IPS-18c (cell line): ENCODE measurements around the gene TMEM222.

Experiments
- H3K4me3 ChIP-seq: 2 replicates; pipeline ENCODE4 v1.7.0; 2013; ENCODE audit warnings: low read depth, mild to moderate bottlenecking, low read length, moderate library complexity; ENCODE audit not compliant: insufficient read depth
- H3K9me3 ChIP-seq: one replicate; pipeline ENCODE4 v1.6.1; 2013; ENCODE audit warnings: mild to moderate bottlenecking, low read length, moderate library complexity; ENCODE audit not compliant: control insufficient read depth, insufficient read depth

TMEM222 gene

GRCh38 chr1:27363766-27364695 lies 42.1 kb downstream of the TMEM222 start:
- H3K4me3 ChIP-seq, result no peak overlapping the region
- no peaks in the 10 kb centered on the region for H3K9me3 ChIP-seq

DNA sequence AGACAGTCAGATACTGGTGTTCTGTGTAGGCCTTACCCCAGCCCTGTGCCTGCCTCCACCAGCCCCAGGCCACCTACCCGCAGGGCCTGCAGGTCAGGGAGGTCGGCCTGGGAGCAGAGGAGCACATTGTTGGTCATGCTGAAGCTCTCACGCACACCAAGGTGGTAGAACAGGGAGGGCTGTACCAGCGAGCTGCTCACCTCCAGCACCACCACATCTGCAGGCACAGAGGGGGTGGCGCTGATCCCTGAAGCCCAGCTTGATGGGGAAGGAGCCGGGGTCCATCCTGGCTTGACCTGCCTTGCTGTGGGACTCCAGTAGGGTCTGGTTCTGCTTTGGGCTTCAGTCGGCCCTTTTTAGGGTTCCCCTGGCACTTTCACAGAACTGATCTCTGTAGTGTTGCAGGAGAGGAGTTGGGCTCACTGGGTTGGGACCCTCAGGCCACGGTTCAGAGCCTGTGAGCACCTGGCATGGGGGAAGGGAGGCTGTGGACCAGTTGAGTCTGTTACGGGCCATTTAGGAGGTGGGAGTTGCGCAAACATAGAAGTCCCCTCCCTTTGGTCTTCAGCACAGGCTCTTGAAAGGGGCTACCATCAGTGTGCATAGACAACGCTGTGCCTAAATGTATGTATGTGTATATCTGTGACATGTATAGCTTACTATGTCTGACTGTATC lies 42.9 kb downstream of the TMEM222 start:
- Histone ChIP-seq H3K9me3 (no peaks in the 10 kb centered on the region), H3K4me3 (no peak overlapping the region)

GRCh38 chr1:27365372-27366112 lies 43.6 kb downstream of the TMEM222 start:
- peak overlapping the region; percentile 67 for H3K4me3 ChIP-seq

DNA sequence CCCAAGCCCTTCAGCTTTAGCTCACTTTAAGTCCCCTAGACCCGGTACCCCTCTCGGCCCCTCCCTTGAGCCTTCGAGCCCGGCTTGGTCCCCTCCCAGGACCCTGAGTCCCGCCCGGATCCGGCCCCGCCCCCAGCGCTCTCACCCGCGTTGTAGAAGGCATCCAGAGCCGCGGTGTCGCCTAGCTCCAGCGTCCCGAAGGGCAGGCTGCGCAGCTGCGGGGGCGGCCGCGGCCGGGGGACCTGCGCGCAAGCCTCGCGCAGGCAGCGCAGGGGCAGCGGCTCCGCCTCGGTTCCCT lies 44.1 kb downstream of the TMEM222 start:
- H3K4me3 ChIP-seq, result peak overlapping the region; percentile 67

More at GRCh38 chr1:27365372-27366112, 43.6 kb downstream of the TMEM222 start:
- H3K9me3 ChIP-seq, result no peaks in the 10 kb centered on the region

DNA sequence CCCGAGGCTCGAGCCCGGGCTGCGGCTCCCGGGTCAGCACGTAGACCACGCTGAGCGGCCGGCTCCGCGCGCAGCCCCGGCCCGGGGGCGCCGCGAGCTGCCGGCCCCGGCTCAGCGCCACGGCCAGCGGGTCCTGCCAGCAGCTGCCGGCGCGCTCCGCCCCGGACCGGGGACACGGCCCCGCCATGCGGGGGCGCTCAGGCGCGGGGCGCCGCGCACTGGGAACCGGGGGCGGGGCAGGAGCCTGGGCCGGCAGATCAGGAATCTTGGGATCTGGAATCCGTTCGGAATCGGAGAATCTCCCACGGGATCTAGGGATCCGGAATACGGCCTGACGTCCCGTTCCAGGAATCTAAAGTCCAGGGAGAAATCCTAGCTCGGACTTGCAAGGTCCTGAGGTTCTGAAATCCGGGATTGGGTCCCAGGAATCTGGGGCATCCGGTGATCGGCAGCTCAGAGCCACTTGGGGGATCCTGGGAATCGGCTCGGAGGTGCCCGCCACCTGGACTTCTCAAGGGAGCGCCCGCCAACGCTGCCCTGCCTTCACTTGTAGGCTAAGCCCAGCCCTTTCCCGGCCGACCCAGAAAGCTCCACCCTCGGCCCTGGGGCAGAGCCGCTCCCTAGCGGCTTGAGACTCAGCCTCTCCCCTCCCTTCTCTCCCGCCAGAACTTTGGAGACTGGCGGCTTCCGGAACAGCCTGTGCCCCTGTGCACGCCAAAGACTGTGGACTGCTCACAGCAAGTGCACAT lies 44.6 kb downstream of the TMEM222 start, which contains the start of gene MAP3K6:
Gene MAP3K6 (minus strand): TSS at position 551 of the 749 bp plus-strand sequence. CDS start 364 bp downstream, at position 187.
- no peaks in the 10 kb centered on the region for H3K9me3 ChIP-seq
- peak within 1 kb of the TSS; percentile 67 for H3K4me3 ChIP-seq

More for the DNA sequence above, 44.1 kb downstream of the TMEM222 start:
- H3K9me3 ChIP-seq, result no peaks in the 10 kb centered on the region

DNA sequence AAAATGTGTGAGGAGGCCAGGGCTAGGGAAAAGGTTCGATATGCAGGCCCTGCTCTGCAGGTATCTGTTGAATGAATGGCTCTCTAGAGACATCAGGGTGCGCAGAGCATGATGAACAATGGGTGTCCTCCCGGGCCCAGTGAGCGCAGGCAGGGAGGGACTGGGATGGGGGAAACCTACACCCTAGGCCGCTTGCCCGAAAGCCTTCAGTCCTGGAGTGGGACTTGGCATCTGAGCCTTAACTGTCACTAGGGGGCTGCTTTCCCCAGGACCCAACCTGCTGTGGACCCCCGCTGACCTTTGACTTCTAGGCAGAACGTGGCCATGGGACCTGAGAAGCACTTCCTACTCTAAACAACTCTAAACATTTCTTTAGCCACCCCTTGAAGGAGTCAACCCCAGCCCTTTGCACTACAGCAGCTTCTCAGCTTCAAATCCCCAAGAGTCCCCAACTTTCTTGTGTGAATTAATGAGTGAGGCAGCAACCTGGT lies 45.2 kb downstream of the TMEM222 start:
- H3K9me3 ChIP-seq, result no peaks in the 10 kb centered on the region
- H3K4me3 ChIP-seq, result peak overlapping the region; percentile 67

GRCh38 chr1:27368869-27369582 lies 47.1 kb downstream of the TMEM222 start:
- H3K9me3 ChIP-seq, result no peaks in the 10 kb centered on the region
- H3K4me3 ChIP-seq, result no peak overlapping the region

DNA sequence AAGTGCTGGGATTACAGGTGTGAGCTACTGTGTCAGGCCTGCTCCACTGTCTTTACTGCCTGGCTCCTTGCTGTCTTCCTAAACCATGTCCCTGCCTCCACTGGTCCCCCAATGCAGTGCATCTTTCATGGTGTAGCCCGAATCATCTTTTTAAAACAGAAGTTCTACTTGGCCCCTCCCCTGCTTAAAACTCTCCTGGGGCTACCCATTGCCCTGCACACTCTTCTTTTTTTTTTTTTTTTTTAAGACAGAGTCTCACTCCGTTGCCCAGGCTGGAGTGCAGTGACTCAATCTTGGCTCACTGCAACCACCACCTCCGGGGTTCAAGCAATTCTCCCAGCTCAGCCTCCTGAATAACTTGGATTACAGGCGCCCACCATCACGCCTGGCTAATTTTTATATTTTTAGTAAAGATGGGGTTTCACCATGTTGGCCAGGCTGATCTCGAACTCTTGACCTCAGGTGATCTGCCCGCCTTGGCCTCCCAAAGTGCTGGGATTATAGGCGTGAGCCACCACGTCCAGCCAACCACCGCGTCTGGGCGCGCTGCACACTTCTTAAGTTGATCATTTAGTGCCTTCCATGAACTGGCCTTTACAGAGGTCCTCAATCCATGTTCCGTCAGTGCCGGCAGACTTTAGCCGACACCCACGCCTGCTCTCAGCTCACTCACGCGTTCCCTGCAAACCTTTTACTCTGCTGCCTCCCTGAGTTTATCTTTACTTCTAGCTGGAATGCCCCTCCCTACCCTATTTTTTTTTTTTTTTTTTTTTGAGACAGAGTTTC lies 50.3 kb downstream of the TMEM222 start:
- Histone ChIP-seq H3K4me3 (no peak overlapping the region), H3K9me3 (peaks cover 2% of the 10 kb centered on the region)

- Histone ChIP-seq H3K4me3 (no peak overlapping the region), H3K9me3 (peaks cover 2% of the 10 kb centered on the region)
Observed at GRCh38 chr1:27372808-27373690, 51.1 kb downstream of the TMEM222 start.

DNA sequence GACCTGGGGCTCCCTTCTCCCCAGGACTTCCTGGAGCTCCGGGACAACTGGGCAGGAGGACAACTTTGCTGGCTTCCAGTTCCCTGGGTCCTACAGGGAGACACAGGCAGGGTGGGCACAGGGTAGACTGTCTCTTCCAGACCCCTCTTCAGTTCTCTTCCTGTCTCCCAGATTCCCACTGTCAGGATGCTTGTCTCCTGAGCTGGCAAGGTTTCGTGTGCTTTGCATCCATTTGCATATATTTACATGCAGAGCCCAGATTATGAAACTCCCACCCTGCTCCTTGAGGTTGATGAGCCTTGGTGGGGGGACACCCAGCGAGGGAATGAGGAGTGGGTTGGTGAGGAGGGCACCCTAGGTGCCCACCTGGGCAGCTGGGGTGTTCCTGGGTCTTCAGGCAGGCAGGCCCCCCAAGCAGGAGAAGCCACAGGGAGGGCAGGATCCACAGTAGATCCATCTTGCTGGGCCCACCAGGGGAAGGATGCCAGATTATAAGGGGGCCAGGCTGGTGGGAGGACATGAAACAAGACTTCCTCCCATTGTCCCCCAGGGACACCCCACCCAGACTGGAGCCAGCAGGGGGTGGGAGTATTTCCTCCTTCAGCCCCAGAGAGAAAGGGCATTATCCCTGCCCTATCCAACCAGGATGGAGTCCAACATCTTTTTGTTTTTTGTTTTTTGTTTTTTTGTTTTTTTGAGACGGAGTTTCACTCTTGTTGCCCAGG lies 52.6 kb downstream of the TMEM222 start, which contains the start of gene FCN3:
Gene FCN3 (minus strand): TSS at position 463 of the 725 bp plus-strand sequence. CDS start 6 bp downstream, at position 457.
- no peak within 1 kb of the TSS for H3K4me3 ChIP-seq
- peaks cover 2% of the 10 kb centered on the region for H3K9me3 ChIP-seq

DNA sequence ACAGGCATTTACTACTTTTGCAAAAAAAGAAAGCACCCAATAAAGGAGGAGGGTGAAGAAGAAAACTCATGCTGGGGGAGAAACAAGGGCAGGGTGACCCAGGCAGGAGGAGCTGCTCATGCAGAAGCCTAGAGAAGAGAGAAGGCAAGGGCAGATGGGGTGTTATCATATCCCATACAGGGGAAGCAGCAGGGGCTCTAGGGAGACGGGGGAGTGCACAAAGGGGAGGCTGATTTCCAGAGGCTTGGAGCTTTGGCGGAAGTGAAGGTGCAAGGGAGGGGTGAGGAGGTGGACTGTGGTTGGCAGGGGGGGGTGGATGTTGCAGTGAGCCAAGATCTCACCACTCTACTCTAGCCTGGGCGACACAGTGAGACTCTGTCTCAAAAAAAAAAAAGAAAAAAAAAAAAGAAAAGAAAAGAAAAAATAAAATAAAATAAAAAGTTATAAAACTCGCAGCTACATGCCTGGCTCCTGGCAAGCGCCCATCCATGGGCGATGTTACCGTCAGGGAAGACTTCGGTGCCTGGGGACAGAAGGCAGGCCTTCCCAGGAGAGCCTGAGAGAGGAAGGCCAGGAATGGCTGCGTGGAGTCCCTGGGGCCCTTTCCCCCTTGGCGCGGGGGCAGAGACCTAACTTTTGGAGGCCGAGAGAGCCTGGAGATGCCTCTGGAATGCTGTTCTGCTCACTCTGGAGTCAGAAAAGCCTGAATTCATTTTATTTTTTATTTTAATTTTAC lies 56.0 kb downstream of the TMEM222 start:
- Histone ChIP-seq H3K9me3 (peaks cover 2% of the 10 kb centered on the region), H3K4me3 (no peak overlapping the region)

GRCh38 chr1:27379564-27380122 lies 57.7 kb downstream of the TMEM222 start:
- no peak overlapping the region for H3K4me3 ChIP-seq

GRCh38 chr1:27380224-27380623 lies 58.3 kb downstream of the TMEM222 start:
- Histone ChIP-seq H3K9me3 (peaks cover 2% of the 10 kb centered on the region), H3K4me3 (no peak overlapping the region)

More at GRCh38 chr1:27379564-27380122, 57.7 kb downstream of the TMEM222 start:
- H3K9me3 ChIP-seq, result peaks cover 2% of the 10 kb centered on the region
